Lung (tissue), 12 donors: ENCODE measurements around the gene CPLX3. TPM values are rescaled to one million over a fixed set of nuclear protein-coding genes. Genes with fewer than 3 reads are reported as not detected.

Experiments used
- ATAC-seq: fragments of 200-7000 bp; cut with Tn5 transposase; one replicate; pipeline ENCODE4 v1.9.1; 2020; ENCODE audit warnings: moderate number of reproducible peaks; ENCODE audit not compliant: insufficient read depth, low FRiP score
- DNase-seq, 3 donors: peaks; one replicate each; pipeline ENCODE4 v3.0.0-alpha.2; 2013 to 2017
- H3K27ac ChIP-seq, 2 donors: one replicate each; pipeline ENCODE4 v1.5.1; 2013; ENCODE audit warnings: mild to moderate bottlenecking in 2 of 2, moderate library complexity in 2 of 2, control low read depth in 1 of 2, inconsistent platforms in 1 of 2, low read depth in 1 of 2, low read length in 1 of 2
- H3K27me3 ChIP-seq, 3 donors: one replicate each; pipeline ENCODE4 v1.5.1; 2013; ENCODE audit warnings: low read length in 2 of 3; ENCODE audit not compliant: control insufficient read depth in 3 of 3, insufficient read depth in 3 of 3
- H3K36me3 ChIP-seq, 4 donors: one replicate each; pipeline ENCODE4 v1.5.1; 2013; ENCODE audit warnings: low read length in 4 of 4, mild to moderate bottlenecking in 1 of 4, moderate library complexity in 1 of 4; ENCODE audit not compliant: control insufficient read depth in 4 of 4, insufficient read depth in 4 of 4
- H3K4me1 ChIP-seq, 5 donors: one replicate each; pipeline ENCODE4 v1.5.1; 2013; ENCODE audit warnings: low read length in 5 of 5, mild to moderate bottlenecking in 2 of 5, moderate library complexity in 1 of 5; ENCODE audit not compliant: control insufficient read depth in 5 of 5, insufficient read depth in 5 of 5
- H3K4me3 ChIP-seq: one replicate; pipeline ENCODE4 v1.5.1; 2013; ENCODE audit warnings: mild to moderate bottlenecking, control low read depth, moderate library complexity
- H3K9ac ChIP-seq, 2 donors: one replicate each; pipeline ENCODE4 v1.5.1; 2013; ENCODE audit warnings: low read length in 2 of 2, control low read depth in 1 of 2; ENCODE audit not compliant: insufficient read depth in 1 of 2
- H3K9me3 ChIP-seq, 4 donors: one replicate each; pipeline ENCODE4 v1.5.1; 2013; ENCODE audit warnings: low read length in 3 of 4, mild to moderate bottlenecking in 1 of 4, moderate library complexity in 1 of 4; ENCODE audit not compliant: control insufficient read depth in 4 of 4, insufficient read depth in 3 of 4
- WGBS, 2 donors: extraction: QIAGEN DNeasy Blood & Tissue Kit; methylation state at CpG; one replicate each; pipeline ENCODE4 v1.1.7; 2013; 5-methylcytosine and 5-hydroxymethylcytosine counted together
- polyA plus RNA-seq, 2 donors: library from polyadenylated mRNA; stranded (reverse); fragments of 200-250 nt; gene quantifications; one replicate each; pipeline ENCODE4 v1.2.1, GENCODE V29; 2013
- total RNA-seq, 2 donors: library from RNA; depleted of rRNA in 1 of 2; stranded (reverse); fragments of >200 nt in 1 of 2; gene quantifications; one replicate each; pipeline ENCODE4 v1.2.1, GENCODE V29; 2014 to 2021
- TF ChIP-seq, protein P1 (sequence below): IDR thresholded peaks from 2 replicates; pipeline ENCODE4 v1.5.1; 2012; ENCODE audit warnings: mild to moderate bottlenecking; ENCODE audit errors: control extremely low read depth, extremely low read depth
- donor health status: control.
- donor health status: control.
- donor health status: Bipolar disorder and iron deficiency.
- donor health status: healthy.
- donor health status: DM: yes; HTN: yes; CAD: no.

The CPLX3 gene
- total and polyA plus RNA-seq, 4 donors = 0.10 to 0.13 TPM; not detected in 2

DNA sequence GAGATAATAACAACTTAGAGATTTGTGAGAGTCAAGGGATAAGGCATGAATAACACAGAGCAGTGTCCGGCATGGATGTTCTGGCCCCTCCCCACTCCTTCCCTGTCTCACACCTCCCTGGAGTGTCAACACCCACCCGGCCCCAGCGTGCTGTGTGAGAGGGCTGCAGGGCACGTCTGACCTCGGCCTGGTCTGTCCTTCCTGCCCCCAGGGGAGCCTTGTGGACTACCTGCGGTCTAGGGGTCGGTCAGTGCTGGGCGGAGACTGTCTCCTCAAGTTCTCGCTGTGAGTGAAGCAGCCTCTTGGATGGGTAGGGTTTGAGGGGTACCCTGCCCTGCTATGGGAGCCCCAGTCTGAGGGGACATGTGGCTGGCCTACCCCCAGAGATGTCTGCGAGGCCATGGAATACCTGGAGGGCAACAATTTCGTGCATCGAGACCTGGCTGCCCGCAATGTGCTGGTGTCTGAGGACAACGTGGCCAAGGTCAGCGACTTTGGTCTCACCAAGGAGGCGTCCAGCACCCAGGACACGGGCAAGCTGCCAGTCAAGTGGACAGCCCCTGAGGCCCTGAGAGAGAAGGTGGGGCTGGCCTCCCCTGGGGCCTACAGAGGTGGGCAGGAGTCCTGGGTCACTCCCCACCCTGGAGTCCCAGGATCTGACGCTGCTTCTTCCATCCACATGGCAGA, 25.0 kb upstream of the CPLX3 start:
- H3K36me3 ChIP-seq = peaks cover 3 to 50% (median 9%) of the 10 kb centered on the region in 4 donors
- H3K9ac ChIP-seq = no peak overlapping the region
- ATAC-seq (no peak), DNase-seq (no peak)
- 89 to 91% methylated on average over 18 of the region's 18 CpGs for WGBS, 2 donors
- no peak overlapping the region for H3K4me3 ChIP-seq
- TF ChIP-seq, protein P1, sequence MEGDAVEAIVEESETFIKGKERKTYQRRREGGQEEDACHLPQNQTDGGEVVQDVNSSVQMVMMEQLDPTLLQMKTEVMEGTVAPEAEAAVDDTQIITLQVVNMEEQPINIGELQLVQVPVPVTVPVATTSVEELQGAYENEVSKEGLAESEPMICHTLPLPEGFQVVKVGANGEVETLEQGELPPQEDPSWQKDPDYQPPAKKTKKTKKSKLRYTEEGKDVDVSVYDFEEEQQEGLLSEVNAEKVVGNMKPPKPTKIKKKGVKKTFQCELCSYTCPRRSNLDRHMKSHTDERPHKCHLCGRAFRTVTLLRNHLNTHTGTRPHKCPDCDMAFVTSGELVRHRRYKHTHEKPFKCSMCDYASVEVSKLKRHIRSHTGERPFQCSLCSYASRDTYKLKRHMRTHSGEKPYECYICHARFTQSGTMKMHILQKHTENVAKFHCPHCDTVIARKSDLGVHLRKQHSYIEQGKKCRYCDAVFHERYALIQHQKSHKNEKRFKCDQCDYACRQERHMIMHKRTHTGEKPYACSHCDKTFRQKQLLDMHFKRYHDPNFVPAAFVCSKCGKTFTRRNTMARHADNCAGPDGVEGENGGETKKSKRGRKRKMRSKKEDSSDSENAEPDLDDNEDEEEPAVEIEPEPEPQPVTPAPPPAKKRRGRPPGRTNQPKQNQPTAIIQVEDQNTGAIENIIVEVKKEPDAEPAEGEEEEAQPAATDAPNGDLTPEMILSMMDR = no peak
- H3K4me1 ChIP-seq = peaks cover 0 to 4% (median 0%) of the 10 kb centered on the region in 5 donors
- H3K9me3 ChIP-seq = no peaks in the 10 kb centered on the region
- H3K27ac ChIP-seq = no peak overlapping the region
- H3K27me3 ChIP-seq = no peaks in the 10 kb centered on the region

DNA sequence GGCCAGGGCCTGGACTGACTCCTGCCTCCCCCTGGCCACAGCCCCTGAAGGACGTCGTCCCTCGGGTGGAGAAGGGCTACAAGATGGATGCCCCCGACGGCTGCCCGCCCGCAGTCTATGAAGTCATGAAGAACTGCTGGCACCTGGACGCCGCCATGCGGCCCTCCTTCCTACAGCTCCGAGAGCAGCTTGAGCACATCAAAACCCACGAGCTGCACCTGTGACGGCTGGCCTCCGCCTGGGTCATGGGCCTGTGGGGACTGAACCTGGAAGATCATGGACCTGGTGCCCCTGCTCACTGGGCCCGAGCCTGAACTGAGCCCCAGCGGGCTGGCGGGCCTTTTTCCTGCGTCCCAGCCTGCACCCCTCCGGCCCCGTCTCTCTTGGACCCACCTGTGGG, 24.1 kb upstream of the CPLX3 start:
- H3K36me3 ChIP-seq = peaks cover 3 to 50% (median 9%) of the 10 kb centered on the region in 4 donors
- H3K9ac ChIP-seq = no peak overlapping the region

DNA sequence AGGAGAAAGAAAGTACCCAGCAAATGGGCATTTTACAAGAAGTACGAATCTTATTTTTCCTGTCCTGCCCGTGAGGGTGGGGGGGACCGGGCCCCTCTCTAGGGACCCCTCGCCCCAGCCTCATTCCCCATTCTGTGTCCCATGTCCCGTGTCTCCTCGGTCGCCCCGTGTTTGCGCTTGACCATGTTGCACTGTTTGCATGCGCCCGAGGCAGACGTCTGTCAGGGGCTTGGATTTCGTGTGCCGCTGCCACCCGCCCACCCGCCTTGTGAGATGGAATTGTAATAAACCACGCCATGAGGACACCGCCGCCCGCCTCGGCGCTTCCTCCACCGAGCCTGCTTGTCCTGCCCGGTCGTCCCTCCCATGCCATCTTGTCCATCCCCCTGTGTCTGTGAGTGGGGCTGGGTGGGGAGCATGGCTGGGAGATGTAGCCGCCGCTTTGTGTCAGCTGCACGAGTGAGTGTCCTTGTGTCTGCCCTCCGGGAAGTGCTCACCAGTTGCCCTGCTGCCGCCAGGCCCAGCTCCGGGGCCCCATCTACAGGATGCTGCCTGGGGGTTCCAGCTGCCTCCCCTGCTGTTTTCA, 23.5 kb upstream of the CPLX3 start:
- Histone ChIP-seq H3K4me1 (peaks cover 0 to 4% (median 0%) of the 10 kb centered on the region in 5 donors), H3K9ac (no peak overlapping the region), H3K27me3 (no peaks in the 10 kb centered on the region), H3K36me3 (peaks cover 3 to 50% (median 9%) of the 10 kb centered on the region in 4 donors), H3K27ac (no peak overlapping the region), H3K9me3 (no peaks in the 10 kb centered on the region), H3K4me3 (no peak overlapping the region)
- ATAC-seq = no peak
- DNase-seq = no peak
- 92 to 94% methylated on average over 31 of the region's 31 CpGs for WGBS, 2 donors
- TF ChIP-seq, protein P1 = no peak

More for the DNA sequence above, 24.1 kb upstream of the CPLX3 start:
- Histone ChIP-seq H3K4me3 (no peak overlapping the region), H3K27ac (no peak overlapping the region), H3K27me3 (no peaks in the 10 kb centered on the region), H3K9me3 (no peaks in the 10 kb centered on the region), H3K4me1 (peaks cover 0 to 4% (median 0%) of the 10 kb centered on the region in 5 donors)
- TF ChIP-seq, protein P1 = no peak
- whole genome bisulfite sequencing, 2 donors = 91 to 92% methylated on average over 20 of the region's 20 CpGs
- ATAC-seq = no peak
- DNase-seq = no peak
